Gastrocnemius medialis (tissue), 4 donors: ENCODE results near the gene PCMT1. TPM values are rescaled to one million over a fixed set of nuclear protein-coding genes. Genes with fewer than 3 reads are reported as not detected.
"Not testable (repeated sequence)": the region's sequence is repeated elsewhere in the genome, so short reads cannot be mapped to it uniquely, and the experiment has no call there.

ENCODE experiments used
- ATAC-seq, 2 donors: fragments of 150-250 bp; one replicate each; pipeline ENCODE4 v1.9.1; 2016
- DNase-seq, 2 donors: peaks; one replicate each; pipeline ENCODE4 v3.0.0-alpha.2; 2019
- H3K27ac ChIP-seq, 4 donors: fragments of 200-600 bp; sonication (generic); 1 replicate in 1 of 4; 2 replicates in 3 of 4; pipeline ENCODE4 v1.5.1; 2016 to 2018; ENCODE audit warnings: mild to moderate bottlenecking in 2 of 4, moderate library complexity in 1 of 4
- H3K27me3 ChIP-seq, 3 donors: fragments of 200-600 bp; sonication (generic) in 2 of 3; 1 replicate in 1 of 3; 2 replicates in 2 of 3; pipeline versions ENCODE4 v1.5.1 to v1.6.0; 2016 to 2019; ENCODE audit warnings: mild to moderate bottlenecking in 1 of 3, moderate library complexity in 1 of 3
- H3K36me3 ChIP-seq, 2 donors: fragments of 200-600 bp; sonication (generic) in 1 of 2; one replicate each; pipeline ENCODE4 v1.5.1; 2017 to 2018
- H3K4me1 ChIP-seq, 2 donors: fragments of 200-600 bp; sonication (generic) in 1 of 2; one replicate each; pipeline ENCODE4 v1.5.1; 2016 to 2017; ENCODE audit warnings: mild to moderate bottlenecking in 2 of 2
- H3K4me3 ChIP-seq, 4 donors: fragments of 200-600 bp; sonication (generic) in 3 of 4; 1 replicate in 1 of 4; 2 replicates in 3 of 4; pipeline ENCODE4 v1.5.1; 2016 to 2019; ENCODE audit warnings: mild to moderate bottlenecking in 2 of 4
- H3K9me3 ChIP-seq, 3 donors: fragments of 200-600 bp; sonication (generic) in 2 of 3; 1 replicate in 1 of 3; 2 replicates in 2 of 3; pipeline ENCODE4 v1.5.1; 2016 to 2019
- CTCF ChIP-seq, 5 experiments: fragments of 450-650 bp in 3 of 5; fragments of 200-600 bp in 2 of 5; sonication (generic) in 2 of 5; IDR thresholded peaks in 4 of 5; conservative IDR thresholded peaks in 1 of 5; 1 replicate in 4 of 5; 2 replicates in 1 of 5; pipeline ENCODE4 v1.5.1; 2016 to 2019; ENCODE audit warnings: antibody characterized with exemption in 5 of 5, mild to moderate bottlenecking in 3 of 5, moderate library complexity in 3 of 5
- POLR2A ChIP-seq, 2 donors: fragments of 450-650 bp; IDR thresholded peaks; one replicate each; pipeline ENCODE4 v1.6.1; 2017; ENCODE audit warnings: antibody characterized with exemption in 2 of 2, mild to moderate bottlenecking in 2 of 2, moderate library complexity in 2 of 2
- in situ Hi-C, 4 donors: fragments of 200-750 bp; cut with MboI; loops; one replicate each; pipeline versions ENCODE4 v1.15.0 to v1.8.0; 2017; ENCODE audit warnings: low sequenced_read_pairs in 4 of 4
- intact Hi-C: fragments of 100-400 bp; cut with DNase I; formaldehyde crosslinking; loops from one replicate; pipeline ENCODE4 v1.15.1; 2023; ENCODE audit warnings: low total_unique reads
- total RNA-seq, 4 donors: library from RNA; depleted of rRNA; stranded (reverse); fragments of >200 nt; gene quantifications; one replicate each; pipeline versions ENCODE4 v1.1.0 to v1.2.3, GENCODE V29; 2016

The PCMT1 gene
- total RNA-seq, 4 donors from 2014 or later: 150 to 448 (median 353) TPM

GRCh38 chr6:149845549-149845948, 96.0 kb downstream of the PCMT1 start:
- intact Hi-C loops (no loop called here), in situ Hi-C loops (loop anchor here in 3 of 4 donors (5.0 to 25.0 kb wide), 4 partner anchors 59 to 167 kb away; partner anchors contain the start of gene RAET1G (in 2 of the 3))
- Histone ChIP-seq H3K27me3 (no peaks in the 10 kb centered on the region), H3K4me1 (peaks cover 24 to 32% of the 10 kb centered on the region in 2 donors), H3K4me3 (no peak overlapping the region), H3K9me3 (no peaks in the 10 kb centered on the region), H3K36me3 (no peaks in the 10 kb centered on the region), H3K27ac (peak overlapping the region; percentile 67 to 80 (median 74))
- DNase-seq: no peak
- TF ChIP-seq POLR2A (IDR thresholded peaks at IDR 0.05) (no peak), CTCF (IDR thresholded peaks at IDR 0.05 in 4 of 5, conservative IDR thresholded peaks at IDR 0.05 in 1 of 5) (no peak)
- no peak for ATAC-seq

- H3K4me1 ChIP-seq: peaks cover 24 to 30% of the 10 kb centered on the region in 2 donors
- ATAC-seq: peak; percentile 21 to 53
- intact Hi-C loops: no loop called here
- in situ Hi-C loops: loop anchor here in 3 of 4 donors (5.0 to 25.0 kb wide), 4 partner anchors 58 to 166 kb away; partner anchors contain the start of gene RAET1G (in 2 of the 3)
- no peaks in the 10 kb centered on the region for H3K9me3 ChIP-seq
- no peaks in the 10 kb centered on the region for H3K36me3 ChIP-seq
- no peak for TF ChIP-seq POLR2A (IDR thresholded peaks at IDR 0.05)
- no peak for TF ChIP-seq CTCF (IDR thresholded peaks at IDR 0.05 in 4 of 5, conservative IDR thresholded peaks at IDR 0.05 in 1 of 5)
- peak overlapping the region; percentile 67 to 80 (median 74) for H3K27ac ChIP-seq
- H3K27me3 ChIP-seq: no peaks in the 10 kb centered on the region
- H3K4me3 ChIP-seq: no peak overlapping the region
- peak; percentile 26 to 68 for DNase-seq
Measured at GRCh38 chr6:149846321-149846720, 96.8 kb downstream of the PCMT1 start.

- intact Hi-C loops: no loop called here
- H3K4me1 ChIP-seq: peaks cover 34 to 41% of the 10 kb centered on the region in 2 donors
- DNase-seq: no peak
- peak overlapping the region in 3 of 4 donors; percentile 69 to 80 (median 80) for H3K27ac ChIP-seq
- no peaks in the 10 kb centered on the region for H3K9me3 ChIP-seq
- no peak for TF ChIP-seq POLR2A (IDR thresholded peaks at IDR 0.05)
- TF ChIP-seq CTCF (IDR thresholded peaks at IDR 0.05 in 4 of 5, conservative IDR thresholded peaks at IDR 0.05 in 1 of 5): no peak
- no peaks in the 10 kb centered on the region for H3K36me3 ChIP-seq
- no peaks in the 10 kb centered on the region for H3K27me3 ChIP-seq
- H3K4me3 ChIP-seq: no peak overlapping the region
- in situ Hi-C loops: loop anchor here in 3 of 4 donors (5.0 to 25.0 kb wide), 4 partner anchors 57 to 164 kb away; partner anchors contain the start of gene RAET1G (in 2 of the 3)
- ATAC-seq: no peak
Measured at GRCh38 chr6:149847939-149848267, 98.4 kb downstream of the PCMT1 start.

- DNase-seq, H3K27me3 ChIP-seq, intact Hi-C loops, H3K4me3 ChIP-seq, H3K36me3 ChIP-seq, ATAC-seq, H3K9me3 ChIP-seq: not testable (repeated sequence)
- Histone ChIP-seq H3K27ac (peak overlapping the region in 1 of 4 donors; percentile 80), H3K4me1 (peaks cover 34 to 41% of the 10 kb centered on the region in 2 donors)
- in situ Hi-C loops: loop anchor here in 3 of 4 donors (5.0 to 25.0 kb wide), 4 partner anchors 56 to 164 kb away; partner anchors contain the start of gene RAET1G (in 2 of the 3)
Measured at GRCh38 chr6:149848343-149848742, 98.8 kb downstream of the PCMT1 start.

- no peak for TF ChIP-seq POLR2A (IDR thresholded peaks at IDR 0.05)
- TF ChIP-seq CTCF (IDR thresholded peaks at IDR 0.05 in 4 of 5, conservative IDR thresholded peaks at IDR 0.05 in 1 of 5): no peak
- Histone ChIP-seq H3K9me3 (no peaks in the 10 kb centered on the region), H3K4me3 (no peak overlapping the region), H3K27me3 (no peaks in the 10 kb centered on the region), H3K4me1 (peaks cover 27 to 34% of the 10 kb centered on the region in 2 donors), H3K27ac (peak overlapping the region; percentile 47 to 75 (median 64)), H3K36me3 (no peaks in the 10 kb centered on the region)
- ATAC-seq: no peak
- in situ Hi-C loops: no loop called here
- DNase-seq: no peak
- intact Hi-C loops: no loop called here
Measured at GRCh38 chr6:149851461-149852110, 102.0 kb downstream of the PCMT1 start.
